MM.1S (cell line): ENCODE data around the gene CEP85.

ENCODE experiments used
- DNase-seq: peaks from one replicate; pipeline ENCODE4 v3.0.0-alpha.2; 2015
- H2AFZ ChIP-seq: fragments of 300-600 bp; sonication (generic); 2 replicates; pipeline ENCODE4 v1.6.0; 2016; ENCODE audit warnings: antibody characterized with exemption, low read length
- H3F3A ChIP-seq: fragments of 300-600 bp; sonication (generic); 2 replicates; pipeline ENCODE4 v1.6.1; 2016; ENCODE audit warnings: mild to moderate bottlenecking, antibody characterized with exemption, low read length, moderate library complexity, mixed read lengths; ENCODE audit not compliant: insufficient read depth
- H3K27ac ChIP-seq: fragments of 300-600 bp; sonication (generic); 2 replicates; pipeline ENCODE4 v1.5.1; 2016; ENCODE audit warnings: mild to moderate bottlenecking, low read length
- H3K27me3 ChIP-seq: fragments of 300-600 bp; sonication (generic); replicated peaks from 2 replicates; pipeline ENCODE4 v1.6.0; 2016; ENCODE audit warnings: low read length; ENCODE audit not compliant: insufficient read depth
- H3K36me3 ChIP-seq: fragments of 300-600 bp; sonication (generic); replicated peaks from 2 replicates; pipeline ENCODE4 v1.6.1; 2016; ENCODE audit warnings: mild to moderate bottlenecking, low read length, mixed read lengths; ENCODE audit not compliant: insufficient read depth
- H3K4me1 ChIP-seq: fragments of 300-600 bp; sonication (generic); 2 replicates; pipeline ENCODE4 v1.6.1; 2016; ENCODE audit warnings: low read length, mixed read lengths
- H3K4me2 ChIP-seq: fragments of 300-600 bp; sonication (generic); 2 replicates; pipeline ENCODE4 v1.6.0; 2016; ENCODE audit warnings: low read depth, low read length
- H3K4me3 ChIP-seq: fragments of 300-600 bp; sonication (generic); 2 replicates; pipeline ENCODE4 v1.5.1; 2016; ENCODE audit warnings: low read length, mixed read lengths
- H3K79me2 ChIP-seq: fragments of 300-600 bp; sonication (generic); 2 replicates; pipeline ENCODE4 v1.6.1; 2016; ENCODE audit warnings: mixed run types, low read length, mixed read lengths
- H3K9ac ChIP-seq: fragments of 300-600 bp; sonication (generic); 2 replicates; pipeline ENCODE4 v1.6.1; 2016; ENCODE audit warnings: low read length, mixed read lengths
- H3K9me2 ChIP-seq: fragments of 300-600 bp; sonication (generic); replicated peaks from 2 replicates; pipeline ENCODE4 v1.6.1; 2016; ENCODE audit warnings: mild to moderate bottlenecking, low read length, mixed read lengths; ENCODE audit not compliant: insufficient read depth
- H3K9me3 ChIP-seq: fragments of 300-600 bp; sonication (generic); replicated peaks from 2 replicates; pipeline ENCODE4 v1.6.1; 2016; ENCODE audit warnings: mild to moderate bottlenecking, low read length, mixed read lengths; ENCODE audit not compliant: insufficient read depth
- H4K20me1 ChIP-seq: fragments of 300-600 bp; sonication (generic); 2 replicates; pipeline ENCODE4 v1.6.1; 2016; ENCODE audit warnings: mild to moderate bottlenecking, low read length, moderate library complexity, mixed read lengths; ENCODE audit not compliant: insufficient read depth
- CTCF ChIP-seq: fragments of 300-600 bp; sonication (generic); IDR thresholded peaks from 2 replicates; pipeline ENCODE4 v1.5.1; 2016; ENCODE audit warnings: antibody characterized with exemption, low read length, mixed read lengths
- EZH2 ChIP-seq: fragments of 300-600 bp; sonication (generic); optimal IDR thresholded peaks from 2 replicates; pipeline ENCODE3; 2017; ENCODE audit warnings: low read depth, mild to moderate bottlenecking, antibody characterized with exemption, low read length, mixed read lengths
- EZH2phosphoT487 ChIP-seq: fragments of 300-600 bp; sonication (generic); IDR thresholded peaks from 2 replicates; pipeline ENCODE4 v1.6.1; 2018; ENCODE audit warnings: antibody characterized with exemption, low read length

The CEP85 gene

GRCh38 chr1:26188477-26188876, 45.5 kb upstream of the CEP85 start:
- Histone ChIP-seq H3K9ac (no peak overlapping the region), H3K9me2 (no peaks in the 10 kb centered on the region), H3K27me3 (0 out of 2 replicates have a peak, but pooled peaks cover 3% of the 10 kb centered on the region), H3K36me3 (no peaks in the 10 kb centered on the region), H3K79me2 (no peaks in the 10 kb centered on the region), H3K4me1 (no peaks in the 10 kb centered on the region; the same call in 1 of the 2 replicates), H4K20me1 (no peaks in the 10 kb centered on the region), H2AFZ (no peak overlapping the region), H3F3A (no peaks in the 10 kb centered on the region), H3K4me3 (no peak overlapping the region), H3K4me2 (no peak overlapping the region), H3K9me3 (no peaks in the 10 kb centered on the region), H3K27ac (no peak overlapping the region)
- DNase-seq, result no peak
- no peak for TF ChIP-seq EZH2phosphoT487
- no peak for TF ChIP-seq CTCF
- TF ChIP-seq EZH2, result no peak

DNA sequence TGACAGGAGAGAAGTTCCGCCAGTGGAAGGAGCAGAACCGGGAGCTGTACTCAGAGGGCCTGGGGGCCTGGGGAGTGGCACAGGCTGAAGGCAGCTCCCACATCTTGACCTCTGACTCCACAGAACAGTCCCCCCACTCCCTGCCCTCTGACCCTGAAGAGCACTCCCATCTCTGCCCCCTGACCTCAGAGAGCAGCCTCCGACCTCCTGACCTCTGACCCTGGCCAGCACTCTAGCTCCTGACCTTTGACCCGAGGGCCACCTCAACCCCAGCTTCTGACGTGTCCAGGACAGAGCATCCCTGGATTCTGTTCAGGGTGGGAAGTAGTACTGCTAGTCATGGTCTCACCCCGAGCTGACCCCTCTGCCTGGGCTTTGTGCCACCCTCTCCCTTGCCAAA, 44.7 kb upstream of the CEP85 start:
- 0 out of 2 replicates have a peak, but pooled peaks cover 3% of the 10 kb centered on the region for H3K27me3 ChIP-seq
- no peaks in the 10 kb centered on the region for H3K9me2 ChIP-seq
- H3K4me1 ChIP-seq, result no peaks in the 10 kb centered on the region; the same call in 1 of the 2 replicates
- H4K20me1 ChIP-seq, result no peaks in the 10 kb centered on the region
- H2AFZ ChIP-seq, result no peak overlapping the region
- no peak for DNase-seq
- no peaks in the 10 kb centered on the region for H3F3A ChIP-seq
- no peaks in the 10 kb centered on the region for H3K9me3 ChIP-seq
- no peak for TF ChIP-seq CTCF
- no peak for TF ChIP-seq EZH2
- TF ChIP-seq EZH2phosphoT487, result no peak
- no peaks in the 10 kb centered on the region for H3K36me3 ChIP-seq
- H3K27ac ChIP-seq, result no peak overlapping the region
- H3K4me3 ChIP-seq, result no peak overlapping the region
- no peak overlapping the region for H3K9ac ChIP-seq
- no peaks in the 10 kb centered on the region for H3K79me2 ChIP-seq
- no peak overlapping the region for H3K4me2 ChIP-seq

- no peak for DNase-seq
- no peaks in the 10 kb centered on the region for H3K79me2 ChIP-seq
- H3K4me2 ChIP-seq, result no peak overlapping the region
- no peak overlapping the region for H3K27ac ChIP-seq
- H3K9ac ChIP-seq, result no peak overlapping the region
- no peaks in the 10 kb centered on the region; the same call in 1 of the 2 replicates for H3K4me1 ChIP-seq
- no peaks in the 10 kb centered on the region for H3K9me2 ChIP-seq
- 0 out of 2 replicates have a peak, but pooled peaks cover 3% of the 10 kb centered on the region for H3K27me3 ChIP-seq
- H4K20me1 ChIP-seq, result no peaks in the 10 kb centered on the region
- H3K9me3 ChIP-seq, result no peaks in the 10 kb centered on the region
- TF ChIP-seq EZH2phosphoT487 (no peak), EZH2 (no peak), CTCF (no peak)
- H3F3A ChIP-seq, result no peaks in the 10 kb centered on the region
- H2AFZ ChIP-seq, result no peak overlapping the region
- H3K36me3 ChIP-seq, result no peaks in the 10 kb centered on the region
- H3K4me3 ChIP-seq, result no peak overlapping the region
Measured at GRCh38 chr1:26189751-26190275, 44.2 kb upstream of the CEP85 start.
